Measurements from ENCODE around the gene IFT20.

DNA sequence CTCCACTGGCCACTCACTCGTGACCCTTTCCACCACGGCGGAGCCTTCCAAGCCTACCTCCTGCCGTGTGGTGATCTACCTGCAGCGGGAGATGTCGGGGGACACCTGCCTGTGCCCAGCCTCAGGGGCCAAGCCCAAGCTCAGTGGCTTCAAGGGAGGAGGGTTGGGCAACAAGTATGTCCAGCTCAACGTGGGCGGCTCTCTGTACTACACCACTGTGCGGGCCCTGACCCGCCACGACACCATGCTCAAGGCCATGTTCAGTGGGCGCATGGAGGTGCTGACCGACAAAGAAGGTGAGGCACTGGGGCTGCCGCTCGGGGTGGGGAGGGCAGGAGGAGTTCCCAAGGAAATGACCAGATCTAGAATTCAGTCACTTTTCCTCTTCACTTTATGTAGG lies 4.2 kb upstream of the IFT20 start:
- TF ChIP-seq CTCF (IDR thresholded peaks at IDR 0.05) (no peak), POLR2A (IDR thresholded peaks at IDR 0.05) (no peak)

All from thyroid gland (tissue), 4 donors.